SH-SY5Y (cell line): ENCODE measurements around the gene OCA2.

Experiments used
- GATA2 ChIP-seq: IDR thresholded peaks from 2 replicates; pipeline ENCODE4 v1.6.1; 2011; ENCODE audit warnings: mild to moderate bottlenecking, low read depth, low read length
- GATA3 ChIP-seq: IDR thresholded peaks from 2 replicates; pipeline ENCODE4 v1.6.1; 2011; ENCODE audit warnings: low read depth, mild to moderate bottlenecking, low read length, moderate library complexity

DNA sequence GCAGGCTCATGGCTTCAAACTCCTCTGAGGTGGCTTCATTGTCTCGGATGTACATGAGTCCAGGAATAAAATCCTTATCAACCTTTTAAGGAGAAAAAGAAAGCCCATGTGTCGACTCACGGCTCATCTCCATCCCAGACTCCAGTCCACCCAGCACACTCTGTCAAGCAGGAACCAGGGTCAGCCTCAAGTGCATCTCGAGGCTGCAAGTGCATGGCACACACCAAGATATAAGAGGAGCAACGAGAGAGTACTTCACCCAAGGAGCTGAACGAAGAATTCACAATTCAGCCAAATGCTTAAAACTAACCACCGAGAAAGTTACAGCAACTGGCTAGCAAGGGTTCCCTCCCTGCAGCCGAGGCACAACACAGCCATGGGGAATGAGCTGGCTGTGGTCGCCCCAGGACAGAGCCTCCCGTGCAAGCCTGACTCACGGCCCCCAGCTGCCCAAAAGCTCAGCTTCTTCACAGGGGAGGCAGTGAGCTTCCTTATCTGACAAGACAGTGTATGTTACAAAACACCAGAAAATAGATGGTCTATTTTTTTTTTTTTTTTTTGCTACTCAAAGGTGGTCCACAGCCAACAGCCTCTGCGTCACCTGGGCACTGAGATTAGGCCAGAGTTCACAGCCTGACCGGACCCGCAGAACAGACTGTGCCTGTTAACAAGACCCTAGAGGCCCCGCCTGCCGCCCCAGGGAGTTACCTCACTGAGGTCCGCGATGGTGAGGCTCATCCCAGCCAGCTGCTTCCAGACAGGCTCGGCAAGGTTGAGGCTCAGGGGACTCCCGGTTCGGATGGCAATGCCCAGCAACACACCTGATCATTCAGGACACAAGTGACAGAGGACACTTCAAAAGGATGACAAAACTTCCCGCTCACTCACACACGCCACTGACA lies 15.9 kb upstream of the OCA2 start:
- no peak for TF ChIP-seq GATA2
- no peak for TF ChIP-seq GATA3
